Prostate gland (tissue), 2 donors: ENCODE data around the gene CNDP1.

Experiments
- POLR2A ChIP-seq: fragments of 450-650 bp; IDR thresholded peaks from one replicate; pipeline ENCODE4 v1.6.1; 2016; ENCODE audit warnings: antibody characterized with exemption, mild to moderate bottlenecking
- POLR2AphosphoS5 ChIP-seq: sonication (generic); formaldehyde crosslinking; IDR thresholded peaks from one replicate; pipeline ENCODE4 v1.6.1; 2017; ENCODE audit warnings: antibody characterized with exemption
- TF ChIP-seq, protein P1 (sequence below), 4 experiments: fragments of 200-600 bp in 2 of 4; fragments of 450-650 bp in 2 of 4; sonication (generic) in 2 of 4; IDR thresholded peaks; 1 replicate in 3 of 4; 2 replicates in 1 of 4; pipeline ENCODE4 v1.5.1; 2016 to 2019; ENCODE audit warnings: antibody characterized with exemption in 4 of 4, mild to moderate bottlenecking in 2 of 4, moderate library complexity in 2 of 4

DNA sequence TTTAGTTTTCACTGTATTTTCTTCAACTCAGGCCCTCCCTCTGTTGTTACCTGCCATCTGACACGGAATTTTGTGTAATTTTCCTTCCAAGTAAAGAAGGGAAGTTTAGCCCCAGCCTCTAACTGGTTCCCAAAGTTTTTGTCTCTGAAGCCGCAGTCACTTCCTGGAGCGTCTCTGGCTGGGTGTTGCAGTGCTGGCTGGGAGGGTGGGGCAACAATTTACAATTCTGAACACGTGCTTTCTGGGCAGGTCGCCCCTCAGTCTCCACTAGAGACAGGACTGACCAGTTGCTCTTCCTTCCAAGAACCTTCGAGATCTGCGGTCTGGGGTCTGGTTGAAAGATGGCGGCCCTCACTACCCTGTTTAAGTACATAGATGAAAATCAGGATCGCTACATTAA is 34.7 kb upstream of the CNDP1 start:
- peak; percentile 79 for TF ChIP-seq POLR2AphosphoS5
- TF ChIP-seq, protein P1, sequence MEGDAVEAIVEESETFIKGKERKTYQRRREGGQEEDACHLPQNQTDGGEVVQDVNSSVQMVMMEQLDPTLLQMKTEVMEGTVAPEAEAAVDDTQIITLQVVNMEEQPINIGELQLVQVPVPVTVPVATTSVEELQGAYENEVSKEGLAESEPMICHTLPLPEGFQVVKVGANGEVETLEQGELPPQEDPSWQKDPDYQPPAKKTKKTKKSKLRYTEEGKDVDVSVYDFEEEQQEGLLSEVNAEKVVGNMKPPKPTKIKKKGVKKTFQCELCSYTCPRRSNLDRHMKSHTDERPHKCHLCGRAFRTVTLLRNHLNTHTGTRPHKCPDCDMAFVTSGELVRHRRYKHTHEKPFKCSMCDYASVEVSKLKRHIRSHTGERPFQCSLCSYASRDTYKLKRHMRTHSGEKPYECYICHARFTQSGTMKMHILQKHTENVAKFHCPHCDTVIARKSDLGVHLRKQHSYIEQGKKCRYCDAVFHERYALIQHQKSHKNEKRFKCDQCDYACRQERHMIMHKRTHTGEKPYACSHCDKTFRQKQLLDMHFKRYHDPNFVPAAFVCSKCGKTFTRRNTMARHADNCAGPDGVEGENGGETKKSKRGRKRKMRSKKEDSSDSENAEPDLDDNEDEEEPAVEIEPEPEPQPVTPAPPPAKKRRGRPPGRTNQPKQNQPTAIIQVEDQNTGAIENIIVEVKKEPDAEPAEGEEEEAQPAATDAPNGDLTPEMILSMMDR (IDR thresholded peaks at IDR 0.05), result no peak
- peak; percentile 65 for TF ChIP-seq POLR2A
